NT2/D1 (cell line): Measurements from ENCODE around the gene HACD4.

Source experiments
- SUZ12 ChIP-seq: IDR thresholded peaks from 2 replicates; pipeline ENCODE4 v1.6.1; 2011; ENCODE audit not compliant: insufficient read length, insufficient read depth; ENCODE audit errors: extremely low read depth
- YY1 ChIP-seq: IDR thresholded peaks from 2 replicates; pipeline ENCODE4 v1.6.1; 2011; ENCODE audit not compliant: insufficient read length, insufficient read depth
- ZNF274 ChIP-seq: IDR thresholded peaks from 2 replicates; pipeline ENCODE4 v1.6.1; 2011; ENCODE audit warnings: mild to moderate bottlenecking, low read depth, low read length

- TF ChIP-seq SUZ12 (no peak), ZNF274 (no peak), YY1 (no peak)
These were observed 7.6 kb downstream of the HACD4 start for GRCh38 chr9:21023861-21024260.
